Measurements from ENCODE around the gene CCDC57. TPM values are rescaled to one million over a fixed set of nuclear protein-coding genes. Genes with fewer than 3 reads are reported as not detected.

Gene CCDC57
- total and polyA plus RNA-seq, 2 of the 4 experiments (the other 2 are of a cell fraction), result 7.3 to 31.3 TPM

GRCh38 chr17:82072827-82073226 lies 139.8 kb downstream of the CCDC57 start:
- ChIA-PET CTCF (no interaction called here), POLR2A (ENCODE audit: unreplicated experiment) (no interaction called here)
- no peak overlapping the region for H2BK20ac ChIP-seq (ENCODE audit: low read depth, low read length)
- H4K91ac ChIP-seq (ENCODE audit: insufficient read depth, low read depth, low read length), result no peak overlapping the region
- no peak overlapping the region for H3K56ac ChIP-seq (ENCODE audit: extremely low read depth, insufficient read depth, low read length)
- ATAC-seq (ENCODE audit: low read depth) (no peak), DNase-seq (no peak)
- no peak for TF ChIP-seq USF2 (IDR thresholded peaks at IDR 0.05; ENCODE audit: low read depth, low read length)
- no peak for TF ChIP-seq CHD1 (IDR thresholded peaks at IDR 0.05; ENCODE audit: low read depth, low read length)
- TF ChIP-seq FOS (IDR thresholded peaks at IDR 0.05; ENCODE audit: low read depth, low read length), result no peak
- no peak for TF ChIP-seq MAZ (IDR thresholded peaks at IDR 0.05; ENCODE audit: borderline replicate concordance, low read depth, low read length)
- TF ChIP-seq CTCF (conservative IDR thresholded peaks at IDR 0.05; ENCODE audit: low read depth, low read length), result no peak
- TF ChIP-seq RFX5 (IDR thresholded peaks at IDR 0.05; ENCODE audit: low read depth, low read length), result no peak
- TF ChIP-seq RAD21 (IDR thresholded peaks at IDR 0.05; ENCODE audit: low read length), result no peak
- no peak for TF ChIP-seq CEBPB (IDR thresholded peaks at IDR 0.05; ENCODE audit: low read depth, low read length)
- TF ChIP-seq ELK1 (IDR thresholded peaks at IDR 0.05; ENCODE audit: borderline replicate concordance, low read depth, low read length), result no peak
- no peak for TF ChIP-seq MXI1 (IDR thresholded peaks at IDR 0.05; ENCODE audit: borderline replicate concordance, low read depth, low read length)
- no peak for TF ChIP-seq MAFK (IDR thresholded peaks at IDR 0.05; ENCODE audit: low read depth, low read length)
- no peak for TF ChIP-seq NFE2L2 (IDR thresholded peaks at IDR 0.05; ENCODE audit: low read depth, low read length)
- no peak for TF ChIP-seq RCOR1 (IDR thresholded peaks at IDR 0.05; ENCODE audit: insufficient replicate concordance, low read length)
- TF ChIP-seq SMC3 (IDR thresholded peaks at IDR 0.05; ENCODE audit: low read depth, low read length), result no peak
- TF ChIP-seq BHLHE40 (IDR thresholded peaks at IDR 0.05; ENCODE audit: low read depth, low read length), result no peak
- no peak for TF ChIP-seq POLR2A (IDR thresholded peaks at IDR 0.05; ENCODE audit: low read depth, low read length)
- H3K4me1 ChIP-seq (ENCODE audit: control insufficient read depth, insufficient read depth, low read length), result no peaks in the 10 kb centered on the region
- H3K18ac ChIP-seq (ENCODE audit: low read depth, low read length), result no peak overlapping the region
- no peaks in the 10 kb centered on the region for H3K9me3 ChIP-seq (ENCODE audit: control insufficient read depth, insufficient read depth, low read length)
- no peak overlapping the region for H3K14ac ChIP-seq (replicated peaks; ENCODE audit: low read depth, low read length)
- H2BK15ac ChIP-seq (ENCODE audit: low read depth, low read length), result no peak overlapping the region
- H3K9ac ChIP-seq (ENCODE audit: low read depth, low read length), result no peak overlapping the region
- no peaks in the 10 kb centered on the region for H3K9me1 ChIP-seq (ENCODE audit: insufficient read depth, low read length)
- no peaks in the 10 kb centered on the region for H3K36me3 ChIP-seq (ENCODE audit: control insufficient read depth, insufficient read depth, low read length)
- dilution Hi-C loops (cut with HindIII; ENCODE audit: low sequenced_read_pairs, unreplicated experiment) (no loop called here), intact Hi-C loops (cut with micrococcal nuclease) (no loop called here), in situ Hi-C loops (cut with MboI; ENCODE audit: low sequenced_read_pairs) (no loop called here)
- no peak overlapping the region for H3K23ac ChIP-seq (ENCODE audit: low read depth, low read length)
- H2BK5ac ChIP-seq (ENCODE audit: low read depth, low read length, poor library complexity, severe bottlenecking), result no peak overlapping the region
- no peaks in the 10 kb centered on the region for H3K79me1 ChIP-seq (ENCODE audit: low read depth in 1 of 2, low read length in 2 of 2)
- H2AK9ac ChIP-seq (replicated peaks; ENCODE audit: low read depth, low read length, poor library complexity), result no peak overlapping the region
- H3K27me3 ChIP-seq (ENCODE audit: control insufficient read depth, insufficient read depth, low read length), result no peaks in the 10 kb centered on the region
- H4K8ac ChIP-seq (ENCODE audit: low read depth in 2 of 2, low read length in 2 of 2), result no peak overlapping the region
- no peak overlapping the region for H3K27ac ChIP-seq (ENCODE audit: insufficient read depth, low read length)
- no CpG with 5 or more reads among the region's 6 CpGs for WGBS, 2 experiments (ENCODE audit: extremely low coverage in 2 of 2, insufficient read length in 1 of 2)
- H3K4ac ChIP-seq (ENCODE audit: low read depth, low read length), result no peak overlapping the region
- H2AFZ ChIP-seq (replicated peaks; ENCODE audit: low read length, poor library complexity), result no peak overlapping the region
- H2BK120ac ChIP-seq (ENCODE audit: low read depth, low read length), result no peak overlapping the region
- H4K5ac ChIP-seq (ENCODE audit: low read depth, low read length), result no peak overlapping the region
- H3K4me2 ChIP-seq (ENCODE audit: low read depth, low read length), result no peak overlapping the region
- no TSS peak for BruUV-seq (replicated peaks)
- no peak overlapping the region for H3K4me3 ChIP-seq (ENCODE audit: insufficient read depth, low read depth, low read length)
- no peaks in the 10 kb centered on the region for H4K20me1 ChIP-seq (ENCODE audit: insufficient read depth, low read length)
- no peak overlapping the region for H2AK5ac ChIP-seq (ENCODE audit: low read depth, low read length)

Measured in IMR-90 (cell line).